Kidney capillary endothelial cell (primary cell): Measurements from ENCODE around the gene ABI2.

Source experiments
- DNase-seq: peaks from one replicate; pipeline ENCODE4 v3.0.0-alpha.2; 2018; ENCODE audit warnings: low spot score

ABI2 gene

DNA sequence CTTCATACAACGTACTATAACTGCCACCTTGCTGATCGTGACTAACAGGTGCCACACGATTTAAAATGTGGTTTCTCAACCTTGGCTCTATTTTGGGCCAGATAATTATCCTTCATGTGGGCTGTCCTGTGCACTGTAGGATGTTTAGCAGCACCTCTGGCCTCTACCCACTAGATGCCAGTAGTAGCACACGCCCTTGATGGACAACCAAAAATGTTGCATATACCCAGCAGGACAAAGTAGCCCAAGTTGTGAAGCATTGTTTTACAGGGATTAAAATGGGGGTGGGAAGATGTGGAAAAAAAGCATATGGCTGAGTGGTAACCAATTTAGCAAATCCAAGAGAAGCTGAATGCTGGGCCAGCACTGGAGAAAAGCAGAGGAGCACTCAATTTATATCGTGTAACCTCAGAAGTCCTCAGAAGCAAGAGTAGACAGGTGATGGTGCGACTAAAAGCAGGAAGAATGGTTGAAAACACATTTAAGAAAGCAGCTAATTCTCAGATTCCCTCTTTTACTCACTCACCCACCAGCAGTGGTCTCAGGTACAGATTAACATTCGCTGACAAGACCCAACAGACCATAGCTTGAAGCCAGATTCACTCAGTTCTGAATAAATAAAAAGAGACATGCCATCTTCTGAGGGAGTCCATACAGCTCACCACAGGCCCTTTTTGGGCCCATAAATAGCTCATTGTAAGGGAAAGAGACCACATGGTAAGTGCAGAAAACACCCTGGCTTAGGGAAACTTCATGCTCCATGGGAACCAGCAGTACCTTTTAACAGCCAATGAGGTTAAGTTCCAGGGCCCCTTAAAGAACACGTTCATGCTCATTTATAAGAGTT lies 156.3 kb downstream of the ABI2 start:
- no peak for DNase-seq

DNA sequence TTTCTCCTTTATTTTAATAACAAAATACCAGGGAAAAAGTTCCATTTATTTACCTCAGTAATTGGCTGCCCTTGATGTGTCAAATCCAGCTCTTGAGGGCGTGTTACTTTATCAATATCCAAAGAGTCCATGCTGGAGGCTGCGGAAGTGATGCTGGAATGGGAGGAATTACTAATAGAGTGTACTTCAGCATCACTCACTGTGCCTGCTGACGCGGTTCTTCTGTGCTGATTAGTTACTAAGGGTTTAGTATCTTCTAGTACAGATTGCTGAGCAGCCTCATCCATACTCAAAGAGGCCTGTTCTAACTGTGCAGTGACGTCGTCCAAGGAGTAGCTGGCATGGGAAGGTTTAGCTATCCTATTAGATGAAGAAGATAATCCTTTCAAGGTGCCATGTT lies 161.3 kb downstream of the ABI2 start:
- no peak for DNase-seq

DNA sequence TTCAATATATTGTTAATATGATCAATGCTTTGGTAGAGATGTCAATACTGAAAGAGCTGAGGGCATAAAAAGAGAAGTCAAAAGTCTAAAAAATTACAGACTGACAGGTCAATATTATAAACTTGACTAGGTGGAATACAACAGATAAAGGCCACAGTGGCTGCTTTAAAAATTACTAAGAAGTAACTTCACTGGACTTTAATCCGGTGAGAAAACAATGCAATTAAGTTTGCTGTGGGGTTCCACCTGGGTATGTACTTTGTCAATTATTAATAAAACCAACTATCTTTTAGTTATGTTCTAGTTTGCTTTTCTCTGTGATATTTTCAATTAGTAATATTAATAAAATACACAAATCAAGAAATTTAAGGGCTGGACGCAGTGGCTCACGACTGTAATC lies 162.2 kb downstream of the ABI2 start:
- DNase-seq: no peak

DNA sequence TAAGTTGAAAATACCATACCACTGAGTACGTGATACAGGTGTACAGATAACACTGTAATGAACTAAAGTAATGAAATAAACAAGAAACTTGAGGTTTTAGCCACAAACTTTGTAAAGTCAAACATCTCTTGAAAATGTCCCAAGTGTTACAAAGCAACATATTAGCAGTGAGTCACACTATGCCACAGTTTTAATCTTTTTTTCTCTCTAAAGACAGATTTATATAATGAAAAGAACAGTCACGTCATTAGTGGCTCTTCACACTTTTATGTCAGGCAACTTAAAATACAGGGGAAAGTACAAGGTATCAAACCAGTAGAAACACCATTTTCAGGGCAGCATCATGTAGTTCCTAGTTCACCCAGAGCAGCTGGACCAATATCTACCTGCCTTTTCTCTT lies 164.8 kb downstream of the ABI2 start:
- no peak for DNase-seq
